Breast epithelium (tissue), 3 donors: ENCODE measurements around the gene CNOT1.

Source experiments
- CTCF ChIP-seq, 3 donors: fragments of 450-650 bp; IDR thresholded peaks; one replicate each; pipeline ENCODE4 v1.5.1; 2016 to 2017; ENCODE audit warnings: antibody characterized with exemption in 3 of 3, mild to moderate bottlenecking in 3 of 3, moderate library complexity in 3 of 3
- POLR2A ChIP-seq: fragments of 450-650 bp; IDR thresholded peaks from one replicate; pipeline ENCODE4 v1.6.1; 2016; ENCODE audit warnings: antibody characterized with exemption, mild to moderate bottlenecking, moderate library complexity

- TF ChIP-seq POLR2A (no peak), CTCF (IDR thresholded peaks at IDR 0.05) (peak; percentile 47 to 54 (median 51))
These were observed 117.5 kb downstream of the CNOT1 start for GRCh38 chr16:58511933-58512815.
